Adrenal gland (tissue), 12 donors: ENCODE data around the gene KCNK6. TPM values are rescaled to one million over a fixed set of nuclear protein-coding genes. Genes with fewer than 3 reads are reported as not detected.

Experiments
- DNase-seq, 7 donors: peaks; one replicate each; pipeline ENCODE4 v3.0.0-alpha.2; 2019 to 2020
- H3K27ac ChIP-seq, 5 donors: fragments of 200-600 bp; sonication (generic) in 4 of 5; 1 replicate in 3 of 5; 2 replicates in 2 of 5; pipeline versions ENCODE4 v1.5.1 to v1.8.0; 2016 to 2020; ENCODE audit warnings: mild to moderate bottlenecking in 1 of 5
- H3K27me3 ChIP-seq: fragments of 200-600 bp; 2 replicates; pipeline ENCODE4 v1.8.0; 2021
- H3K36me3 ChIP-seq, 2 donors: fragments of 200-600 bp; replicated peaks in 1 of 2; 1 replicate in 1 of 2; 2 replicates in 1 of 2; pipeline versions ENCODE4 v1.5.1 to v1.8.0; 2018 to 2022
- H3K4me1 ChIP-seq, 2 donors: fragments of 200-600 bp; replicated peaks in 1 of 2; 1 replicate in 1 of 2; 2 replicates in 1 of 2; pipeline versions ENCODE4 v1.5.1 to v1.8.0; 2018 to 2021
- H3K4me3 ChIP-seq, 4 donors: fragments of 200-600 bp; sonication (generic) in 3 of 4; one replicate each; pipeline ENCODE4 v1.5.1; 2016 to 2018
- H3K9me3 ChIP-seq, 3 donors: fragments of 200-600 bp; sonication (generic) in 1 of 3; replicated peaks in 1 of 3; 1 replicate in 2 of 3; 2 replicates in 1 of 3; pipeline versions ENCODE4 v1.5.1 to v1.8.0; 2016 to 2021
- POLR2A ChIP-seq, 2 donors: fragments of 450-650 bp; IDR thresholded peaks; one replicate each; pipeline ENCODE4 v1.6.1; 2017; ENCODE audit warnings: antibody characterized with exemption in 2 of 2, mild to moderate bottlenecking in 2 of 2, moderate library complexity in 1 of 2
- WGBS, 4 donors: extraction: QIAGEN DNeasy Blood & Tissue Kit in 2 of 4; methylation state at CpG; one replicate each; pipeline versions ENCODE4 v1.1.5 to v1.1.7; 2013 to 2017; 5-methylcytosine and 5-hydroxymethylcytosine counted together
- intact Hi-C, 2 donors: fragments of 100-400 bp; cut with DNase I; formaldehyde crosslinking; loops; one replicate each; pipeline versions ENCODE4 v1.14.1 to v1.15.0; 2022 to 2023
- polyA plus RNA-seq, 3 donors: library from polyadenylated mRNA; stranded (reverse); fragments of 200-250 nt in 2 of 3; fragments of 350-450 nt in 1 of 3; fragmentation: Illumina TruSeq in 1 of 3; extraction: RNeasy Lipid Tissue Mini Kit (QIAGEN cat#74804) in 1 of 3; gene quantifications; one replicate each; pipeline ENCODE4 v1.2.3, GENCODE V29; 2013 to 2014
- total RNA-seq, 9 donors: library from RNA; depleted of rRNA in 4 of 9; stranded (reverse); fragments of >200 nt in 4 of 9; fragments of 120-200 nt in 1 of 9; fragmentation: NEBNext Ultra II Directional in 1 of 9; extraction: Animal tissue kit (Norgen Biotek cat#: 25700) in 1 of 9; gene quantifications; one replicate each; pipeline versions ENCODE4 v1.1.0 to v1.2.4, GENCODE V29; 2013 to 2023
- TF ChIP-seq, protein P1 (sequence below), 6 experiments: fragments of 450-650 bp in 4 of 6; fragments of 200-600 bp in 2 of 6; sonication (generic) in 1 of 6; IDR thresholded peaks; 1 replicate in 5 of 6; 2 replicates in 1 of 6; pipeline versions ENCODE4 v1.5.1 to v1.8.0; 2016 to 2021; ENCODE audit warnings: antibody characterized with exemption in 6 of 6, mild to moderate bottlenecking in 2 of 6, moderate library complexity in 1 of 6
- donor health status: healthy with polysubstance abuse.
- donor health status: Bipolar disorder and iron deficiency.
- donor health status: DM: yes; HTN: yes; CAD: no.
- donor health status: DM: no; HTN: no; CAD: no.
- donor health status: DM: no; HTN: no; CAD: no.
- donor health status: DM: yes; HTN: yes; CAD: no.

KCNK6 gene
- total and polyA plus RNA-seq, 12 donors, result 1.2 to 6.0 (median 4.0) TPM

DNA sequence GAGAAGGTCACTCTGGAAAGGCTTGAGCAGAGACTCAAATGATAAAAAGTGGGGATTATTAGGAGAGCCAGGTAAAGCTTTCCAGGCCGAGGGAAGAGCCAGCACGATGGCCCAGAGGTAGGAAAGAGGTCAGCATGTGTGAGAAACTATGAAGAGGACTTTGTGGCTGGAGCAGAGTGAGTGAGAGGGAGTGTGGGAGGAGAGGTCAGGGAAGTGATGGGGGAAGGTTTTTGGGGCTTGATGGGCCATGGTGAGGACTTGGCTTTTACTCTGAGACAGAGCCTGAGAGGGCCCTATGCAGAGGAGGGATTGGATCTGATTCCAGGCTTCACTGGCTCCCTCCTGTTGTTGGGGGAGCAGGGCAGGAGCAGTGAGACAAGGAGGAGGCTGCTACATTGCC is 21.3 kb downstream of the KCNK6 start:
- H3K27me3 ChIP-seq, result no peaks in the 10 kb centered on the region
- no peak for DNase-seq
- intact Hi-C loops, result no loop called here
- WGBS, 4 donors, result 86 to 97% (median 94%) methylated on average over 2 of the region's 2 CpGs
- no peak overlapping the region for H3K4me3 ChIP-seq
- no peak overlapping the region for H3K27ac ChIP-seq
- no peak for TF ChIP-seq POLR2A (IDR thresholded peaks at IDR 0.05)
- TF ChIP-seq, protein P1, sequence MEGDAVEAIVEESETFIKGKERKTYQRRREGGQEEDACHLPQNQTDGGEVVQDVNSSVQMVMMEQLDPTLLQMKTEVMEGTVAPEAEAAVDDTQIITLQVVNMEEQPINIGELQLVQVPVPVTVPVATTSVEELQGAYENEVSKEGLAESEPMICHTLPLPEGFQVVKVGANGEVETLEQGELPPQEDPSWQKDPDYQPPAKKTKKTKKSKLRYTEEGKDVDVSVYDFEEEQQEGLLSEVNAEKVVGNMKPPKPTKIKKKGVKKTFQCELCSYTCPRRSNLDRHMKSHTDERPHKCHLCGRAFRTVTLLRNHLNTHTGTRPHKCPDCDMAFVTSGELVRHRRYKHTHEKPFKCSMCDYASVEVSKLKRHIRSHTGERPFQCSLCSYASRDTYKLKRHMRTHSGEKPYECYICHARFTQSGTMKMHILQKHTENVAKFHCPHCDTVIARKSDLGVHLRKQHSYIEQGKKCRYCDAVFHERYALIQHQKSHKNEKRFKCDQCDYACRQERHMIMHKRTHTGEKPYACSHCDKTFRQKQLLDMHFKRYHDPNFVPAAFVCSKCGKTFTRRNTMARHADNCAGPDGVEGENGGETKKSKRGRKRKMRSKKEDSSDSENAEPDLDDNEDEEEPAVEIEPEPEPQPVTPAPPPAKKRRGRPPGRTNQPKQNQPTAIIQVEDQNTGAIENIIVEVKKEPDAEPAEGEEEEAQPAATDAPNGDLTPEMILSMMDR (IDR thresholded peaks at IDR 0.05), result no peak
- peaks cover 0 to 5% of the 10 kb centered on the region in 2 donors for H3K4me1 ChIP-seq
- H3K9me3 ChIP-seq, result no peaks in the 10 kb centered on the region
- H3K36me3 ChIP-seq, result no peaks in the 10 kb centered on the region

DNA sequence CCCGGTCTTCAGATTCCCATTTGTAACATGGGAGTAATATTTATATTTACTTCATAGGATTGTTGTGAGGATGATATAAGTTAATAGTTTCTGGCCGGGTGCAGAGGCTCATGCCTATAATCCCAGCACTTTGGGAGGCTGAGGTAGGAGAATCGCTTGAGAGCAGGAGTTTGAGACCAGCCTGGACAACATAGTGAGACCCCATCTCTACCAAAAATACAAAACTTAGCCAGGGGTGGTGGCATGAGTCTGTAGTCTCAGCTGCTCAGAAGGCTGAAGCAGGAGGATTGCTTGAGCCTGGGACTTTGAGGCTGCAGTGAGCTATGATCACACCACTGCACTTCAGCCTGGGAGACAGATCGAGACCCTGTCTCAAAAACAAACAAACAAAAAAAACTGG is 27.2 kb downstream of the KCNK6 start:
- Histone ChIP-seq H3K4me3 (no peak overlapping the region), H3K36me3 (no peaks in the 10 kb centered on the region), H3K27me3 (no peaks in the 10 kb centered on the region), H3K4me1 (no peaks in the 10 kb centered on the region), H3K27ac (no peak overlapping the region), H3K9me3 (no peaks in the 10 kb centered on the region)
- 84 to 95% (median 90%) methylated on average over 4 of the region's 4 CpGs for WGBS, 4 donors
- DNase-seq, result no peak
- intact Hi-C loops, result no loop called here
- TF ChIP-seq, protein P1 (IDR thresholded peaks at IDR 0.05), result no peak
- TF ChIP-seq POLR2A (IDR thresholded peaks at IDR 0.05), result no peak

DNA sequence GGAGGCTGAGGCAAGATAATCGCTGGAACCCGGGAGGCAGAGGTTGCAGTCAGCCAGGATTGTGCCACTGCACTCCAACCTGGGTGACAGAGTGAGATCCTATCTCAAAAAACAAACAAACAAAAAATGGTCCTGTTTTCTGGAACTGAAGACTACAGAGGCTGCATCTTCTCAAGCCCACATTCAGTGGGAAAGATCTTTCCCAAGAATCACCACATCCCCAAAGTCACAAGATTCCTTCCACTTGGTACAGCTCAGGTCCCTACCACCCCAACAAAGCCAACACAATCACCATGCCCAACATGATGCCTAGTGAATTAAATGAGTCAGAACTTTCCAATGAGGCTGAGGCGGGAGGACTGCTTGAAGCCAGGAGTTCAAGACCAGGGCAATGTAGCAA is 31.2 kb downstream of the KCNK6 start:
- H3K4me1 ChIP-seq, result no peaks in the 10 kb centered on the region
- intact Hi-C loops, result no loop called here
- TF ChIP-seq, protein P1 (IDR thresholded peaks at IDR 0.05), result no peak
- TF ChIP-seq POLR2A (IDR thresholded peaks at IDR 0.05), result no peak
- 78 to 92% (median 89%) methylated on average over 3 of the region's 3 CpGs for WGBS, 4 donors
- no peaks in the 10 kb centered on the region for H3K27me3 ChIP-seq
- H3K9me3 ChIP-seq, result no peaks in the 10 kb centered on the region
- H3K4me3 ChIP-seq, result no peak overlapping the region
- no peak overlapping the region for H3K27ac ChIP-seq
- no peak for DNase-seq
- no peaks in the 10 kb centered on the region for H3K36me3 ChIP-seq

- no peak overlapping the region for H3K27ac ChIP-seq
- intact Hi-C loops, result no loop called here
- no peaks in the 10 kb centered on the region for H3K4me1 ChIP-seq
- no peak overlapping the region for H3K4me3 ChIP-seq
- TF ChIP-seq, protein P1 (IDR thresholded peaks at IDR 0.05), result no peak
- TF ChIP-seq POLR2A (IDR thresholded peaks at IDR 0.05), result no peak
- no peak for DNase-seq
- WGBS, 4 donors, result 72 to 81% (median 74%) methylated on average over 3 to 9 of the region's 9 CpGs
- no peaks in the 10 kb centered on the region for H3K36me3 ChIP-seq
- no peaks in the 10 kb centered on the region for H3K9me3 ChIP-seq
- H3K27me3 ChIP-seq, result peaks cover 2% of the 10 kb centered on the region
These were observed 32.3 kb downstream of the KCNK6 start for GRCh38 chr19:38351865-38352395.
